Fibroblast of the conjunctiva (primary cell): ENCODE data around the gene LRRC31.

Experiments used
- DNase-seq: peaks from one replicate; pipeline ENCODE4 v3.0.0-alpha.2; 2010; ENCODE audit warnings: low read depth

Gene LRRC31

DNA sequence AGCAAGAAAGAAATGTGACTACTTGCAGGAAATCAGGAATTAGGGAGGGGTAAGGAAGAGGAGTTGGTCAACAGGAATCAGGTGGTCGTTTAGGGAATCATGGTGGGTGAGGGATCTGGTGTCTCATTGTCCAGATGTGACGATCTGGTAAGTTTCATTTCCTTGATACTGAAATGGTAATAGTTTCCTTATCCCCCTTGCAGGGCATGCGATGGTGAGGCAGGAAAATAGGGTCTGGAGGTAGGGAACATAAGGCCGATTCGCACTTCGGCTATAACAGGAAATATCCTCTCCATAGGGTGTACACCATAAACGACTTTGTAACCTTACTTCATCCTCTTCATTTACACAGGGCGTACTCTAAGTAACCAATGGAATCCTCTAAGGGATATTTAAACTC, 56.5 kb downstream of the LRRC31 start:
- no peak for DNase-seq

DNA sequence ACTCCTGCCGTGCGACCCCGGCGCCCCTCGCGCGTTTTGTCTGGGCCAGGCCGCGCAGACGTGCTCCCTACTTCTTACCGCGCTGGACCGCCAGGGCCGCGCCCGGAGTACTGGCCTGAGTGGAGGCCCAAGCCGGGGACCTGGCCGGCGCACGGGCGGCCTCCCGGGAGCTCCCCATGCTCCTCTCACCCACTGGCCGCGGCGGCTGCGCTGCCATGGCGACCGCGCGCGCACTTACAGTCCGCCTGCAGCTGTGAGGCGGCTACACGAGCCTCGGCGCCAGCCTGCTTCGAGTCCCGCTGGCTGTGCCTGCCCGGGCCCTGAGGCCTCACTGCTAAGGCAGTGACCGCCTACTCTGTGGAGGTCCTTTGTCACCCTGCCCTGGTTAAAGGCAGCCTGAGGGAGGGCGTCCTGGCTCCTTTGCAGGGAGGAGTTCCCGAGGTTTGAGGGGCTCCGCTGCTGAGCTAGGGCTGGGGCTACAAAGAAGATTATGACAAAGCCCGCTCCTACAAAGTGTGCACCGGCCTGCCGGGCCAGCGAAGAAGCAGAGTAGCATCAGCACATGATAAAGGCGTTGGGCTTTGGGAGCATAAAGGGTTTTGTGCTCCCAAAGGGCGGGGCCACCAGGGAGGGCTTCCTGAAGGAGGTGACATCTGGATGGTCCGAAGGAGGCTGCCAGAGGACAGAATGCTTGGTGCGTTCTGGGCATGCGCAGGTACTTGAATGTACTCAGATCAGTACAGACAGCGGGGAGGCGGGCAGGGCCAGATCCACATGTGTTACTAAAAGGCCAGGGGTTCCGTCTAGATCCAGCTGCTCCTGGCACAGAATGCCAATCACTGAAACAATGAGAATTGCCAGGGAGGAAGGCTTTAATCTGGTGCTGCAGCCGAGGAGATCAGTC, 57.2 kb downstream of the LRRC31 start, which contains the start of the genes LRRC34 and LRRIQ4:
LRRC34 (minus strand) TSS at position 573 of the 904 bp plus-strand sequence; CDS start at position 217, 356 bp downstream.
LRRIQ4 (plus strand) TSS at position 539 of the 904 bp plus-strand sequence. CDS start 9,052 bp downstream, outside the sequence.
- peak; percentile 69 for DNase-seq

DNA sequence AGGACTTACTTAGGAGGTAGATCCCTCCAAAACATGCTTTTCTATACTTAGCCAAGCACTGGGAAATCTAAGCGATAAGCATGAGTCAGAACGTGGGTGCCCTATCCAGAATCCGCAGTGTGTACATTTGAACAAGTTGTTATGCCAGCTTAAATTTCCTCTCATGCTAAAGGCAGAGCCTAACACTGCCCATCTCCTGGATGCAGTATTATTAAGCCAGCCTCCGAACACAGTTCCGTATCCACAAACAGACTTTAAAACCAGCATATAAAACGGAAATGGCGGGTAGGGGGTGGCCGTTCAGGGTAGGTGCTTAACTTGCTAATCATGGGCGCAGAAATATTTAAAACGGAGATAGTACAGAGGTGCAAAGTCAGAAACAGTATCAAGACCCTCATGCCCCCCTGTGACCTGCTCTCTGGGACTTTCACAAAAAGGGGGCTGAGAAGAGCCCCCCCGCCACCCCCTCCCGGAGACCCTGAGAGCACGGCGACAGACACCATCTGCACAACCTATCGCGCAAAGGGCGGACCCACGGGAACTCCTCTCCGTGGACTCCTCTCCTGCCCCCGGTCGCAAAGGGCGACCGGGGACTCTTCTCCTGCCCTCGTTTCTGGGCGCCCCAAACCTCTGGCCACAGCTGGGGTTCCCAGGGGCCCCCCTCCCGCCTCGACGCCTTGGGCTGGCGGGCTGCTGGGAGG, 58.0 kb downstream of the LRRC31 start:
- DNase-seq, result peak; percentile 41

DNA sequence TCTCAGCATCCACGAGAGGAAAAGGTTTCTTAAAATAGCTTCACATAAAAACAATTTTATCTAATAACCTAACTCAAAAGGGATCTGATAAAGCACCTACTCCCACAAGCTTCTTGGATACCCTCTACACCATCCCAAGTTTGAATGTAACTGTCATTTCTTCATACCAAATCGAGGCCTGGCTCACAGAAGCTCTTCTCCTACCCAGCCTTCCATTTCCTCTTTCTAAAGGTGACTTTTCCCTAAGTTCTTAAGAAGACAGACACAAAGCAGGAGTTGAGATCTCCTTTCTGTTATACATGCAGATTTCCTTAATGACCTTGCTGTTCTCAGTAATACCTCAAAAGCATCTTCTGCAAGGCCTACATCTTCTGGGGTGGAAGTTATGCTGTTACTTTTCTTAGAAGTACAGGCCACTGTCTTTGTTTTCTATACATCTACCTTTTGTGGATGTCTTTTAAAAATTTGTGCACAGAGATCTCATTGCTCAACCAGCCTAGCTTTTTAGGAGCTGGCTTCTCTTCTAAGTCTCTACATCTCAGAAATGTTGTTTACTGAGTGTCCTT, 60.4 kb downstream of the LRRC31 start:
- DNase-seq, result no peak

DNA sequence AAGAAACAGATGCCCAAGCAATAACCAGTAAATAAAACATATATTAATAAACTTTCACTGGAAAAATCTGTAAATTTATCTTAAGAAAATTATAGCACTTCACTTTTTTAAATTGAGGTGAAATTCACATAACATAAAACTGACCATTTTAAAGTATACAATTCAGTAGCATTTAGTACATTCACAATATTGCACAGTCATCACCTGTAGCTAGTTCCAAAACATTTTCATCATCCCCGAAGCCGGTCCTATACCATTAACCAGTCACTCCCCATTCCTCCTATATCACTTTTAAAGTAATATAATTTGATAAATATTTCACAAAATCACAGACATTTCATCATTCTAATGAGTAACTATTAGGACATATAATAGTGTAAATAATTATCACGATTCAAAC, 65.1 kb downstream of the LRRC31 start:
- DNase-seq, result no peak

DNA sequence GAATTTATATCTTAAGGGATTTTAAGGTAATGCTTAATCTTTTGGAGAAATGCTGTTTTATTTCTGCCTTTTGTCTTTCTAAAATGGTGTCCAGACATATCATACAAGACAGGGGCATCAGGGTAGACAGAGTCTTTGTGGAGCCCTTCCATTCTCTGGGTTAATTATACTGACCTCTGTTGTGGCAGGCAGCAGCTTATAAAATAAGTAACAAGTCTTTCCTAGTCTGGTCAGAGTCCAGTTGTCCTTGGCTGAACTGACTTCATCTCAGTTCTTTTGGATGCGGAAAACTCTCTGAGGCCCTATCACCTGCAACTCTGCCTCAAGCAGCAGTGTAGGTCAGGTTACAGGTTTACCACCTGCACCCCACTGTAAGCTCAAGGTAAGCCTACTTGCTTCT, 77.4 kb downstream of the LRRC31 start:
- no peak for DNase-seq

- DNase-seq, result no peak
These were observed 78.9 kb downstream of the LRRC31 start for GRCh38 chr3:169790687-169791429.

DNA sequence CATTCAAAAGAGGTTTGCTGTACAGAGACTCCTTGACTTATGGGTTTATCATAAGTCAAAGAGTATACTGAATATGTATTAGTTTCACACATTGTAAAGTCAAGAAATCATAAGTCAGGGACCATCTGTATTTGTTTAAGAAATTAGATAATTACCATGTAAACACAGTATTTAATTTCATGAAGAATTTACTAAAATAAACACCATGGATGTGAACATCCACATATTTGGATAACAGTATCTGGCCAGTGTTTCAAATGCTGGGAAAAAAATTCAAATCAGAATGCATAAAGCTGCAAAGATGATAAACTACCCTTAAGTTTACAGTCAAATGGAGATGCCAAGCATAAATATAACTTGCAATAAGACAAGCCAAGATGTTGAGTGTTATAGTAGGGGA, 79.5 kb downstream of the LRRC31 start:
- DNase-seq, result no peak
